Activated CD8-positive, alpha-beta T cell treated with anti-CD3 and anti-CD28 coated beads for 36 hours (primary cell): ENCODE results near the gene BUD31. TPM values are rescaled to one million over a fixed set of nuclear protein-coding genes. Genes with fewer than 3 reads are reported as not detected.

Source experiments
- ATAC-seq: fragments of 200-7000 bp; cut with Tn5 transposase; one replicate; pipeline ENCODE4 v1.10.0; 2021; ENCODE audit warnings: mild to moderate bottlenecking, moderate library complexity
- CTCF ChIA-PET: fragments of 350-600 bp; sonication (Branson Sonifier 250); formaldehyde crosslinking; loops from one replicate; lab custom pipeline; 2021; ENCODE audit warnings: antibody characterized with exemption; lab: Charles Lee
- POLR2A ChIA-PET: fragments of 350-600 bp; sonication (Branson Sonifier 250); formaldehyde crosslinking; loops from one replicate; lab custom pipeline; 2021; ENCODE audit warnings: antibody characterized with exemption; lab: Charles Lee
- DNase-seq: peaks from one replicate; pipeline ENCODE4 v3.0.0-alpha.2; 2020
- H3K27ac Mint-ChIP-seq: one replicate; pipeline ENCODE4 v1.8.0; 2021; ENCODE audit warnings: mild to moderate bottlenecking, mixed read lengths
- H3K27me3 Mint-ChIP-seq: one replicate; pipeline ENCODE4 v1.8.0; 2021; ENCODE audit warnings: mixed read lengths
- H3K36me3 Mint-ChIP-seq: one replicate; pipeline ENCODE4 v1.8.0; 2021; ENCODE audit warnings: low read depth, mixed read lengths
- H3K4me1 Mint-ChIP-seq: one replicate; pipeline ENCODE4 v1.8.0; 2021; ENCODE audit warnings: low read depth, mixed read lengths
- H3K4me3 Mint-ChIP-seq: one replicate; pipeline ENCODE4 v1.8.0; 2021; ENCODE audit warnings: mild to moderate bottlenecking, moderate library complexity, mixed read lengths
- H3K9me3 Mint-ChIP-seq: one replicate; pipeline ENCODE4 v1.8.0; 2021; ENCODE audit warnings: mixed read lengths
- CTCF ChIP-seq: fragments of 200-600 bp; IDR thresholded peaks from one replicate; pipeline ENCODE4 v1.8.0; 2022; ENCODE audit warnings: antibody characterized with exemption, mild to moderate bottlenecking
- intact Hi-C: fragments of 100-400 bp; cut with micrococcal nuclease; formaldehyde crosslinking; loops from one replicate; pipeline ENCODE4 v1.10.0; 2022
- total RNA-seq, 2 experiments: library from RNA; stranded (reverse); gene quantifications; one replicate each; pipeline ENCODE4 v1.2.3, GENCODE V29; 2021

The BUD31 gene
- total RNA-seq, 2 experiments from 2014 or later, result 118 to 124 TPM

GRCh38 chr7:99419323-99420021 is 10.7 kb downstream of the BUD31 start:
- Mint-ChIP-seq H3K4me1 (peaks cover 6% of the 10 kb centered on the region), H3K27ac (no peak overlapping the region), H3K9me3 (no peaks in the 10 kb centered on the region), H3K36me3 (peaks cover 48% of the 10 kb centered on the region), H3K27me3 (no peaks in the 10 kb centered on the region), H3K4me3 (no peak overlapping the region)
- ATAC-seq (no peak), DNase-seq (no peak)
- CTCF ChIA-PET, result interaction anchor here (1.0 to 1.7 kb wide), 2 partner anchors 11 to 41 kb away, joined by 3 to 4 read pairs; partner anchors contain the start of genes BUD31 and PDAP1
- intact Hi-C loops, result no loop called here
- POLR2A ChIA-PET, result interaction anchor here (1.1 kb wide), 1 partner anchor 11 kb away, joined by 5 read pairs; the partner anchor contains the start of genes BUD31 and PDAP1
- no peak for TF ChIP-seq CTCF

GRCh38 chr7:99420213-99420612 is 11.4 kb downstream of the BUD31 start:
- H3K27ac Mint-ChIP-seq, result no peak overlapping the region

GRCh38 chr7:99420986-99421385 is 12.2 kb downstream of the BUD31 start:
- Mint-ChIP-seq H3K9me3 (no peaks in the 10 kb centered on the region), H3K27ac (no peak overlapping the region), H3K27me3 (no peaks in the 10 kb centered on the region), H3K36me3 (peaks cover 41% of the 10 kb centered on the region), H3K4me1 (peaks cover 2% of the 10 kb centered on the region), H3K4me3 (no peak overlapping the region)
- ATAC-seq (no peak), DNase-seq (no peak)
- CTCF ChIA-PET, result interaction anchor here (1.7 kb wide), 1 partner anchor 40 kb away, joined by 4 read pairs; no protein-coding TSS in a partner anchor
- no peak for TF ChIP-seq CTCF
- intact Hi-C loops, result no loop called here
- POLR2A ChIA-PET, result interaction anchor here (0.8 to 1.6 kb wide), 2 partner anchors 13 to 44 kb away, joined by 3 to 6 read pairs; partner anchors contain the start of genes BUD31 and PDAP1

More at GRCh38 chr7:99420213-99420612, 11.4 kb downstream of the BUD31 start:
- ATAC-seq, result no peak
- H3K9me3 Mint-ChIP-seq, result no peaks in the 10 kb centered on the region
- CTCF ChIA-PET, result interaction anchor here (1.0 to 1.7 kb wide), 2 partner anchors 11 to 41 kb away, joined by 3 to 4 read pairs; partner anchors contain the start of genes BUD31 and PDAP1
- H3K4me1 Mint-ChIP-seq, result peaks cover 3% of the 10 kb centered on the region
- no peak overlapping the region for H3K4me3 Mint-ChIP-seq
- TF ChIP-seq CTCF, result no peak
- H3K27me3 Mint-ChIP-seq, result no peaks in the 10 kb centered on the region
- H3K36me3 Mint-ChIP-seq, result peaks cover 41% of the 10 kb centered on the region
- POLR2A ChIA-PET, result interaction anchor here (0.8 to 1.6 kb wide), 2 partner anchors 12 to 45 kb away, joined by 3 to 6 read pairs; partner anchors contain the start of genes BUD31 and PDAP1
- no peak for DNase-seq
- intact Hi-C loops, result no loop called here

GRCh38 chr7:99422186-99422585 is 13.4 kb downstream of the BUD31 start:
- H3K4me3 Mint-ChIP-seq, result no peak overlapping the region
- CTCF ChIA-PET, result no interaction called here
- POLR2A ChIA-PET, result interaction anchor here (0.6 to 1.2 kb wide), 4 partner anchors 12 to 486 kb away, joined by 3 to 5 read pairs (median 4); partner anchors contain the start of genes BUD31 and PDAP1
- ATAC-seq, result no peak
- intact Hi-C loops, result no loop called here
- no peak for TF ChIP-seq CTCF
- peaks cover 32% of the 10 kb centered on the region for H3K36me3 Mint-ChIP-seq
- no peaks in the 10 kb centered on the region for H3K27me3 Mint-ChIP-seq
- peak overlapping the region; percentile 14 for H3K27ac Mint-ChIP-seq
- H3K4me1 Mint-ChIP-seq, result no peaks in the 10 kb centered on the region
- DNase-seq, result no peak
- H3K9me3 Mint-ChIP-seq, result no peaks in the 10 kb centered on the region

- no peaks in the 10 kb centered on the region for H3K27me3 Mint-ChIP-seq
- intact Hi-C loops, result no loop called here
Observed at GRCh38 chr7:99422625-99423024, 13.9 kb downstream of the BUD31 start.

More at GRCh38 chr7:99422625-99423024, 13.9 kb downstream of the BUD31 start:
- no peak overlapping the region for H3K4me3 Mint-ChIP-seq
- no peak for TF ChIP-seq CTCF
- H3K9me3 Mint-ChIP-seq, result no peaks in the 10 kb centered on the region
- peaks cover 28% of the 10 kb centered on the region for H3K36me3 Mint-ChIP-seq
- POLR2A ChIA-PET, result interaction anchor here (0.6 to 1.4 kb wide), 5 partner anchors 12 to 485 kb away, joined by 3 to 5 read pairs (median 3); partner anchors contain the start of genes BUD31 and PDAP1
- H3K4me1 Mint-ChIP-seq, result no peaks in the 10 kb centered on the region
- CTCF ChIA-PET, result no interaction called here
- no peak overlapping the region for H3K27ac Mint-ChIP-seq
- ATAC-seq, result no peak
- no peak for DNase-seq
